Inflammatory macrophage treated with lipopolysaccharide for 1 hour (primary cell): Measurements from ENCODE around the gene NAALADL2.
"Not testable (repeated sequence)": the region's sequence is repeated elsewhere in the genome, so short reads cannot be mapped to it uniquely, and the experiment has no call there.

Experiments used
- DNase-seq, 2 donors: peaks; one replicate each; pipeline ENCODE4 v3.0.0-alpha.2; 2020 to 2022

Gene NAALADL2

DNA sequence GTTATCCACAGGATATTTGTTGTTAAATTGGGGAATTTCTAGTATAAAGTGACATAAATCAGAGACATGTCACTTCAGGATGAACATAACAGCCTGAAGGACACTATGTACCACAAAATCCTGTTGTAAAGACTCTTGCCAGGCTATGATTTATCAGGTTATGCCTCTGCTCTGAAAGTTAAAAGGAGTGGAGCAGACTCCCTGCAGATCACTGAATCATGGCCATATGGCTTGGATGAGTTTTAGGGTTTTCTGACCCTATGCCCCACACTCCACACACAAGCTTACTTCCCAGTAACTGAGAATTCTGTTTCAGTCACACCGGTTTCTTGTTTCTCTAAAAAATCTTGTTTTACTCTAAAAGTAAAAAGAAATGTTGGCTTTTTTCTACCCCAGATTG lies 869.4 kb downstream of the NAALADL2 start:
- DNase-seq = no peak

GRCh38 chr3:175729466-175729865 lies 870.3 kb downstream of the NAALADL2 start:
- no peak for DNase-seq

DNA sequence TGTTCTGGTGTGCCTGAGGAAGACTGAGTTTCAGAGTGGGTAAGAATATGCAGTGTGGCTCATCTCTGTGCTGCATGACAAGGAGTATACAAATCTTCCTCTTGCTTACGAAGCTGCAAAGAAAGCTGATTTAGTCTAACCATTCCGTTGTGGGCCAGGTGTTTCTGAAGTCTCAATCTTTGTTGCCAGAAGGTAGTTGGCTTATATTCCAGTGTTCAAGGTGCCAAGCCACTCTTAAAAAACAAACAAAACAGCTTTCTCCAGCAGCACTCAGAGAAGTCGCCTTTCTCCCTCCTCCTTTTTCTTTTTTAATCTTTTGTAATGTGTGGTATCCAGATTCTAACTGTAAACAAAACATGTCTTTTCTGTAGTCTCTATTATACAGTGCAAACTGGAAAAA lies 872.4 kb downstream of the NAALADL2 start:
- no peak for DNase-seq

DNA sequence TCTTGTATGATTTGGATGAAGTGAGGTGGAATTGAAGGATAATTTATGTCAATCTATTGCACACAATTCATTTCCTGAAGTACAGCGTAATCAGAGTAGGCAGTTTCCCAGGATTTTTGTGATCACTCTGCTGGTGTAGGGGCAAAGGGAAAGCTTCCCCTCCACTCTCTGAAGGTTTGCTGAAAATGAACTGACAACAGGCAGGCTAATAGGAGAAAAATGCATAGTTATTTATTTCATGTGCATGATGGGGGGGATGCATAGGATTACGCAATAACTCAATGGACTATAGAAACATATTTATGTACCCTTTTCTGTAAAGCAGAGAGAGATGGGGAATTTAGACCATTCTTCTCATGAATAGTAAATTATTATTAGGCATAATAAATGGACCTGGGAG lies 872.9 kb downstream of the NAALADL2 start:
- DNase-seq = no peak

GRCh38 chr3:175735866-175736265 lies 876.7 kb downstream of the NAALADL2 start:
- no peak for DNase-seq

DNA sequence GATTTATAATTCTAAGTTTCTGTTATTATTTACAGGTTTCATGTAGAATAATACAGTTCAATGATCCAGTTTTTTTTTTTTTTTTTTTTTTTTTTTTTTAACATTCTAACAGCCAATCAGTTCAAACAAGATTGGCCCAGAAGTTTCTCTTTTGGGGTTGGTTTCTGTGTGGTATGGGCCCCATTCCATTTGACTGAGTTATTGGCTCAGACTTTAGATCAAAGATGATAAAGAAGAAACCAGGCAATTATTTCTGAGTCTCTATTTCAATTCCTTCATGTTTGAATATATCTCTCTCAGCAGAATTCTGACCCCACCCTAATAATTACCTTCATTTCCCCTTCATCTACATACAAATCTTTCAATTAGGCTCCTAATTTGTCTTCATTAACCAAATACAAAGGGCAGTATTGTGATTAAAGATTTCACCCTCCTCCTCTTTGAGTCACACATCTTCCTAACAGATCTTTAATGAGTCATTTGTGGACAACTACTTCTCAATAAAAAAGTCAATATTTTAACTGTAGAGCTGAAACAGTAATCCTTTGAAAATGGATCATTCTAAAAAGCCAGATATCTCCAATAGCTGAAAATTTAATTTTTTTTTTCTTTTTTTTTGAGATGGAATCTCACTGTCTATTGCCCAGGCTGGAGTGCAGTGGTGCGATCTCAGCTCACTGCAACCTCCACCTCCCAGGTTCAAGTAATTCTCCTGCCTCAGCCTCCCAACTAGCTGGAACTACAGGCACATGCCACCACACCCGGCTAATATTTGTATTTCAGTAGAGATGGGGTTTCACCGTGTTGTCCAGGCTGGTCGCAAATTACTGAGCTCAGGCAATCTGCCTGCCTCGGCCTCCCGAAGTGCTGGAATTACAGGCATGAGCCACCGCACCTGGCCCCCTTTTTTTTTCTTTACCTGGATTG lies 878.8 kb downstream of the NAALADL2 start:
- DNase-seq = no peak

DNA sequence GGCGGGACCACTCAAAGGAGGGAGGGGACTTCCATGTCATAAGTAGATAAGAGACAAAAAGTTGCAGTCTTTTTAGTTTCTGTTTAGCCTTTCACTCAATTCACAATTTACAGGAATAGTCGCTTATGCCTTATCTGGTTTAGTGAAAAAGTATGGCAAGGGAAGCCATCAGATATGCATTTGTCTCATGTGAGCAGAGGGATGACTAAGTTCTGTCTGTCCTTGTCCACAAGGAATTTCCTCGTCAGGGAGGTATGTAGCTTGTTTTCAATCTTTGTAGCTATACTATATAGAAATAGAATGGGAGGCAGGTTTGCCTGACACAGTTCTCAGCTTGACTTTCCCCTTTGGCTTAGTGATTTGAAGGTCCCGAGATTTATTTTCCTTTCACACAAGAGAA lies 882.8 kb downstream of the NAALADL2 start:
- DNase-seq = no peak

GRCh38 chr3:175743733-175744400 lies 884.7 kb downstream of the NAALADL2 start:
- DNase-seq = no peak

GRCh38 chr3:175746308-175746707 lies 887.2 kb downstream of the NAALADL2 start:
- DNase-seq = no peak

DNA sequence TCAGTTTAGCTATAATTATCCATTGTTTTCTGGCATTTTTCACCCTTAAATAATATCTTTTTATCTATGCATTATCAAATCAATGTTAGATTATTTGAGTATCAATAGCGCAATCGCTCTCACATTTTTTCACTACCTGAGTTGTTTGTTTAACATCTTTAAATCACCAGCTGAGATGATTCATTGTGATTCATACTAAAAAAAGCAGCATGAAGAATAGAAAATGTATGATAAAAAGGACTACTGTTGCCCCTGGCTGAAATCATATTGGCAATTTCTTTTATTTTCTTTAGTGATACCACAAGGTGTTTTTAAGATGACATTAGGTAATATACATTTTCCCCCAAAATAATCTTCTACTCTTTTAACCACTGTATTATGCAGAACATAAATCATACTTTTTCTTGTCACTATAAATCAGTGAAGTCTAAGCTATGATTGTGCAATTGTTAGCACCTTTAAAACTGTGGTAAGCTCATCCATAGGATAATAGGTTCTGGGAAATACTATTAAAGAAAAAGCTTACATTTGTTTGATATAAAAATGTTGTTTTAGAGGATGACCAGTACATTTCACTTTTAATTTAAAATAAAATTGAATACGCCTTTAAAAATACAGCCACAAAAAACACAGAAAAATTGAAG lies 889.1 kb downstream of the NAALADL2 start:
- DNase-seq = no peak

DNA sequence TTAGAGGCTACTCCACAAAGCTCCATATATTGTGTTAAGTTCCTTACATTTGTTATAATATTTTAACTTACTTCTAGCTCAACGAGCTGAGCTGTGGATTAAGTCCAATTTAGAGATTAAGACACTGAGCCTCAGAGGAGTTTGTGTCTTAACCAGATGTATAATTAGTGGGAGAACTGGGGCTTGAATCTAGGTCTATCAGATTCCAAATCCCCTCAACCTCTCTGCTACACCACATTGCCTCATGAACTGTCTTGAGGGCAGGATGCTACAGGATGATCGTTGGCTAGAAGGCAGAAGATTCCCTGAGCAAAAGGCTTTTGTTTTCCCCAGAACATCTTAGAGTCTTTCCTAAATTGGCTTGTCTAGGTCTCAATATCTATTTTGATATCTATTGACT lies 890.8 kb downstream of the NAALADL2 start:
- DNase-seq = no peak

DNA sequence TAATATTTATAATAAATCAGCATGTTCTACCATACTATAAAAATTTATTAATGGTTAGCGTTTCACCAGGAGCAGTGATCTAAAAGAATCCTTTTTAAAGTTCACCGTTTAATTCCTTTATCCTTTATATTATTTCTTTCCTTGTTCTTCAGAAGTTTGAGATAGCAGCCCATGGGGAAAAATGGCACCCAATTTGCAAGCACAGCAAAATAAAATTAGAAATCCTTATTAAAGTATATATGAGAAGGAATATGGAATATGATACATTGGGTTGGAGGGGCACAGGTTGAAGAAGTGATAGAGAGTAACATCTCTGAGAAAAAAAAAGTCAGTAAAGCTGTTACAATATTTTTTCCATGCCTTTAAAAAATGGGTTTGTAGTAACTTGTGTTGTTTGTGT lies 892.0 kb downstream of the NAALADL2 start:
- DNase-seq = no peak

DNA sequence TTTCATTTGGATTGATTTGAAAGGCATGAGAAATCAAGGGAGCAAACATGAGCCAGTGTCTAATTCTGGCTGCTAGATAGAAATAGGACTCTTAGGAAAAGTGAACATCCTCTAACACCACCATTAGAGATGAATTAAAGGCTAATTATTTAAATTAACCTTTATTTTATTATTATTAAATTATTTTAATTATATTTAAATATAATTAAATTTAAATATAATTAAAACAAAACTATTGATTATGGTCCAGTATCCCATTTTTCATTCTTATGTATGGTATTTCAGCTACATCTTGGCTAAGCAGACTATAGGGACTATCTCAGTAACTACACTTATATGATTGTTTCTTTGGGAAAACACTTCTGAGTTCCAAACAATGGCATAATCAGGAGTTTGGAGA lies 904.8 kb downstream of the NAALADL2 start:
- no peak for DNase-seq

DNA sequence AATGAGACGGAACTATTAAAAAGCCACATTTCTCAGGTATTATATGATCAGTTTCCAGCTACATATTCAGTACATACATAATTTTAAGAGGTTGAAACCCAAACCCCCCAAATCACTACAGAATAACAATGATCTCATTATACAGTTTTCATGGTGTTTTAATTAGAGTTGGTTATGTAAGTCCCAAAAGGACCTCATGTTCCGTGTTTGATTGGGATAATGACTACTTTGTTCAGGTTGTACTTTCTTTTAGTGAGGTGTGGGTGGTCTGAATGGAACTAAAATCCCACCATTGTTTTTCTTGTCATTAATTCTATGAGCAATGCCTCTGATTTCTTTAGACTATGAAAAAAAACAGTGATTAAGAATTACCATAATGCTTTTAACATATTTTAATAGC lies 905.6 kb downstream of the NAALADL2 start:
- DNase-seq = no peak

DNA sequence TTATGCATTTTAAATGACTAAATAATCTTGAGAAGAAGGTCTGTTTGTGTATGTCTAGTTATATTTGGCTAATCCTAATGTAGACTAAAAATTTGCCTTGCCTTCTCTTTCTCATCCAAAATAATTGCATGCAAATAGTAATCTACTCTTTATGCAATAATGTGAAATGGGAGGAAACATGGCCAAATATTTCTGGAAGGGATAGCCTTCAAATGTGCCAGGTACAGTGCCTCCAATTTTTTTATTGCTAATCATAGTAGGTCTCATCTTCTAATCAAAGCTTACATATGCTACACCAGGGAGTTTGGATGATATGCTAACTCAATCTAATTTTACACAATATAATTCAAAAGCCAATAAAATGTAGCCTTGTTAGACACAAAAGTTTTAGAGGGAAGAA lies 911.3 kb downstream of the NAALADL2 start:
- DNase-seq = no peak

DNA sequence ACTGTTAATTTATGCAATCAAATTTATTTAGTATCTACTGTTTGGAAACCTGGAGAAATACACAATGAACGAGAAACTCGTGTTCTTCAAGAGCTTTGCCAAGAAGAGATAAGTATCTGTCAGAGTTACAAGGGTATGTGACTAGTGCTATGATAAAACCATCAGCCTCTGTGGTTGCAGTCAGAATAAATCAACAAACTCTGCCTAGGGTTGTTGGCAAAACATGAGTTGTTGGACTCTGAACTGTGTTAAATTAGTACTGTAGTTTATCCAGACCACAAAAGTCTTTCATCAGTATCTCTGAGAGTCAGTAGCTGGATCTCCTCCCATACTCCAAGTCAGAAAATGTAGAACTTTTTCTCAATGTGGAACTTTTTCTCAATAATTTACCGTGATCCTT lies 918.4 kb downstream of the NAALADL2 start:
- no peak for DNase-seq

- DNase-seq = no peak
These were observed 918.8 kb downstream of the NAALADL2 start for GRCh38 chr3:175777965-175778364.

- DNase-seq = no peak
These were observed 919.9 kb downstream of the NAALADL2 start for GRCh38 chr3:175778994-175779393.

DNA sequence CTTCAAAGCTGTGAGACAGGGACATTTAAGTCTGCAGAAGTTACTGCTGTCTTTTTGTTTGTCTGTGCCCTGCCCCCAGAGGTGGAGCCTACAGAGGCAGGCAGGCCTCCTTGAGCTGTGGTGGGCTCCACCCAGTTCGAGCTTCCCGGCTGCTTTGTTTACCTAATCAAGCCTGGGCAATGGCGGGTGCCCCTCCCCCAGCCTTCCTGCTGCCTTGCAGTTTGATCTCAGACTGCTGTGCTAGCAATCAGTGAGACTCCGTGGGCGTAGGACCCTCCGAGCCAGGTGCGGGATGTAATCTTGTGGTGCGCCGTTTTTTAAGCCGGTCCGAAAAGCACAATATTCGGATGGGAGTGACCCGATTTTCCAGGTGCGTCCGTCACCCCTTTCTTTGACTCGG lies 928.0 kb downstream of the NAALADL2 start:
- DNase-seq = not testable (repeated sequence)

DNA sequence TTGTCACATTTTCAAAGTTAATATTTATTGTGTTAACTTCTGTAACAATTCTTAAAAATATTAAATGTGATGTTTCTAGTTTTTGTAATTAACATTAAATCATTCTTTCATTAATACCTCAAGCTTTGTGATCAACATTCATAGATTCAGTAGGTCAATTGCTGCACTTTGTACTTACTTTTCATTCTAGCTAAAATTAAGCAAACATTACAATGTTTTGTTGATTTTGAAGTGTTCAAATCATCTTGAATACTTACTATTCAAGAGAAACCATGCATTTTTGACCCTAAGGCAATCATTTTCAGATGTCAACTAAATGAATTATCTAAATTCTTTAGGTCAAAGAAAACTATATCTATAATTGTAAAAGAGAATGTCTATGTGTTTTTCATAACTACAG lies 933.1 kb downstream of the NAALADL2 start:
- no peak for DNase-seq

DNA sequence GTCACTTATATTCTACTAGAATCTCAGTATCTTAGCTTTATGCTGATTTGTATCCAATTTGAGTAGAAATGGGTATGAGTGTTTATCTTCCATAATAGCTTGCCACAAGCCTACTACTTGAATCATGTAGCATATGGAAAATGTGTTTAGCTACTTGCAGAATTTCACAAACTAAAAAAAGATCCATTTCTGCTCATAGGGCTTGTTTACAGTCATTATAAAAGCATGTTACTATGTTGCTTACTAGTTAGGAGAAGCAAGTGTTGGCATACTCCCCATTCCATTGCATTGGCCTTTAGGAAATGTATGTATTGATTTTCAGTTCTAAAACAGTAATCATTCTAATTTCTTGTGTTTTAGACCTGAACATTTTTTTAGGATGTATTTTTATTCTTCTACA lies 939.2 kb downstream of the NAALADL2 start:
- no peak for DNase-seq

GRCh38 chr3:175805825-175806224 lies 946.7 kb downstream of the NAALADL2 start:
- DNase-seq = no peak

DNA sequence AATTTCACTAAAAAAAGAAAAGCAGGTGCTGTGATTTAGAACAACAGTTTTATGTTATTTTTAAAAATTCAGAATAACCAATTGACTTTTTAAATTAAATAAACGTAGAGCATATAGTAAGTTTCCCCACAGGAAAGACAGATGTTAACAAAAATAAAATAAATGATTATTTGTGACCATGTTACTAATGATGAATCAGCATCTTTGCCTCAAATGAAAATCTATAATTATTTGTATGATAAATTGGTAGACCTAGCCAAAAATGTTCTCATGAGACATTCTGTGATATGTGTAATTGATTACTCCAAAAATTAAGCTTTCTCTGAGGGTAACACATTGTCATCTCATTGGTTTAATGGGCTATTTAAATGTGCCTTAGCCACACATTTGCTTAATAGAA lies 948.0 kb downstream of the NAALADL2 start:
- DNase-seq = no peak
